Esophagus squamous epithelium (tissue), 5 donors: ENCODE measurements around the gene UBXN11. TPM values are rescaled to one million over a fixed set of nuclear protein-coding genes. Genes with fewer than 3 reads are reported as not detected.

ENCODE experiments used
- DNase-seq: peaks from one replicate; lab custom pipeline; 2025; lab: John Stamatoyannopoulos, UW
- H3K27ac ChIP-seq, 4 donors: fragments of 200-600 bp; sonication (generic); one replicate each; pipeline ENCODE4 v1.5.1; 2016 to 2019; ENCODE audit warnings: mild to moderate bottlenecking in 1 of 4
- H3K27me3 ChIP-seq, 4 donors: fragments of 200-600 bp; sonication (generic); 1 replicate in 3 of 4; 2 replicates in 1 of 4; pipeline versions ENCODE4 v1.5.1 to v1.6.0; 2017 to 2021; ENCODE audit warnings: antibody characterized with exemption in 1 of 4
- H3K36me3 ChIP-seq, 3 donors: fragments of 200-600 bp; sonication (generic); one replicate each; pipeline ENCODE4 v1.5.1; 2016 to 2019
- H3K4me1 ChIP-seq, 3 donors: fragments of 200-600 bp; sonication (generic); one replicate each; pipeline ENCODE4 v1.5.1; 2017 to 2019
- H3K4me3 ChIP-seq, 4 donors: fragments of 200-600 bp; sonication (generic); 1 replicate in 3 of 4; 2 replicates in 1 of 4; pipeline ENCODE4 v1.5.1; 2016 to 2019; ENCODE audit warnings: mild to moderate bottlenecking in 2 of 4, moderate library complexity in 1 of 4
- H3K9me3 ChIP-seq, 3 donors: fragments of 200-600 bp; sonication (generic); one replicate each; pipeline ENCODE4 v1.5.1; 2016 to 2019
- POLR2A ChIP-seq, 4 donors: fragments of 450-650 bp; IDR thresholded peaks; one replicate each; pipeline ENCODE4 v1.6.1; 2017; ENCODE audit warnings: antibody characterized with exemption in 4 of 4, mild to moderate bottlenecking in 4 of 4, moderate library complexity in 3 of 4
- WGBS, 2 donors: methylation state at CpG; one replicate each; pipeline ENCODE4 v1.1.5; 2018; 5-methylcytosine and 5-hydroxymethylcytosine counted together
- intact Hi-C: fragments of 100-400 bp; cut with DNase I; formaldehyde crosslinking; loops from one replicate; pipeline ENCODE4 v1.15.0; 2022
- total RNA-seq, 4 donors: library from RNA; depleted of rRNA; stranded (reverse); fragments of >200 nt; gene quantifications; one replicate each; pipeline ENCODE4 v1.1.0, GENCODE V29; 2016
- TF ChIP-seq, protein P1 (sequence below), 6 experiments: fragments of 450-650 bp in 4 of 6; fragments of 200-600 bp in 2 of 6; sonication (generic) in 2 of 6; IDR thresholded peaks; one replicate each; pipeline ENCODE4 v1.5.1; 2016 to 2019; ENCODE audit warnings: antibody characterized with exemption in 6 of 6, mild to moderate bottlenecking in 4 of 6, moderate library complexity in 4 of 6
- donor health status: DM: yes; HTN: yes; CAD: no.

UBXN11 gene
- 1 to 10 TPM; 3.2 to 9.2 (median 3.7) TPM for total RNA-seq

DNA sequence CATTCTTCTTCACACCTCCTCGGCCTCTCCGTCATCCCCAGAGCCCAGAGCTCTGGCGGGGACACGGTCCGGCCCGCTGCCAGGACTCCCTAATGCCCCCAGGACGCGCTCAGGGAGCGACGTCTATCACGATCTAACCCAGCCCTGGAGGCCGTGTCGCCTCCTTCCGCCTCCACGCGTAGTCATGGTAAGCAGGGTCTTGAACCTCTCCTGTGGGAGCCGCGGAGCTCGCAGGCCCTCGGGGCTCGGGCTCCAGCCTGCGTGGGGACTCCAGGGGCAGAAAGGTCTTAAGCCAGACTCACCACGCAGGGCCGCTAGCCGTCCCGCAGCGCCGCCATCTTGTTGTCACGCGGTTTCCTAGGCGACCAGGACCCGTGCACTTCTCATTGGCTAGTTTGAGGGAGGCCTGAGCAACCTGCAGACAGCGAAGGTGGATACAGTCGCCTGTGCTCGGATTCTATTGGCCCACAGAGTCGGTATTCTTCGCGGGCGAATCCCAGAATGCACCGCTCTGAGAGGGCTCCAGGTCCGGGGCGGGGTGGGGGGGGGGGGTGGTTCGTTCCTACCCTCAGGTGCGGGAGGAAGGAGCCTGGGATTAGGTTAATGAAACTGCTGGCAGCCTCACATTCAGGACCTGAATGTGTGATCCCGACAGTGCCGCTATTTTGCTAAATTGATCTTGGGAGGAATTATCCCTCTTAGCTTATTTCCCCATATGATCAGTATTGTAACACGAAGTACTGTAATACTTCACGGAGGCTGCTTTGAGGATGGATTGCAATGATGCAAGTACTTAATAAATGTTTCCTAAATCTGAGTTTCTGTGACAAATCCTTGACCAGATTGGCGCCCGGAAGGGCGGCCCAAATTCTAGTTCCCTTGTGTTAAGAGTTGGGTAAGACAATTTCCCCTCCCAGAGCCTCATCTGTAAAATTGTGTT lies at the start of gene UBXN11:
TSS of gene UBXN11 (minus strand) at position 347 of the 940 bp plus-strand sequence. CDS start 3,753 bp downstream, outside the sequence.
- peaks cover 6 to 23% (median 8%) of the 10 kb centered on the region in 3 donors for H3K4me1 ChIP-seq
- H3K9me3 ChIP-seq, result no peaks in the 10 kb centered on the region
- intact Hi-C loops, result no loop called here
- TF ChIP-seq, protein P1, sequence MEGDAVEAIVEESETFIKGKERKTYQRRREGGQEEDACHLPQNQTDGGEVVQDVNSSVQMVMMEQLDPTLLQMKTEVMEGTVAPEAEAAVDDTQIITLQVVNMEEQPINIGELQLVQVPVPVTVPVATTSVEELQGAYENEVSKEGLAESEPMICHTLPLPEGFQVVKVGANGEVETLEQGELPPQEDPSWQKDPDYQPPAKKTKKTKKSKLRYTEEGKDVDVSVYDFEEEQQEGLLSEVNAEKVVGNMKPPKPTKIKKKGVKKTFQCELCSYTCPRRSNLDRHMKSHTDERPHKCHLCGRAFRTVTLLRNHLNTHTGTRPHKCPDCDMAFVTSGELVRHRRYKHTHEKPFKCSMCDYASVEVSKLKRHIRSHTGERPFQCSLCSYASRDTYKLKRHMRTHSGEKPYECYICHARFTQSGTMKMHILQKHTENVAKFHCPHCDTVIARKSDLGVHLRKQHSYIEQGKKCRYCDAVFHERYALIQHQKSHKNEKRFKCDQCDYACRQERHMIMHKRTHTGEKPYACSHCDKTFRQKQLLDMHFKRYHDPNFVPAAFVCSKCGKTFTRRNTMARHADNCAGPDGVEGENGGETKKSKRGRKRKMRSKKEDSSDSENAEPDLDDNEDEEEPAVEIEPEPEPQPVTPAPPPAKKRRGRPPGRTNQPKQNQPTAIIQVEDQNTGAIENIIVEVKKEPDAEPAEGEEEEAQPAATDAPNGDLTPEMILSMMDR (IDR thresholded peaks at IDR 0.05), result no peak
- no peak for TF ChIP-seq POLR2A (IDR thresholded peaks at IDR 0.05)
- no peaks in the 10 kb centered on the region for H3K27me3 ChIP-seq
- no peaks in the 10 kb centered on the region for H3K36me3 ChIP-seq
- WGBS, 2 donors, result 3 to 7% methylated on average over 10 to 17 of the region's 51 CpGs
- H3K4me3 ChIP-seq, result peak within 1 kb of the TSS; percentile 57 to 95 (median 80)
- DNase-seq, result peak; percentile 73
- peak within 1 kb of the TSS; percentile 24 to 86 (median 61) for H3K27ac ChIP-seq

DNA sequence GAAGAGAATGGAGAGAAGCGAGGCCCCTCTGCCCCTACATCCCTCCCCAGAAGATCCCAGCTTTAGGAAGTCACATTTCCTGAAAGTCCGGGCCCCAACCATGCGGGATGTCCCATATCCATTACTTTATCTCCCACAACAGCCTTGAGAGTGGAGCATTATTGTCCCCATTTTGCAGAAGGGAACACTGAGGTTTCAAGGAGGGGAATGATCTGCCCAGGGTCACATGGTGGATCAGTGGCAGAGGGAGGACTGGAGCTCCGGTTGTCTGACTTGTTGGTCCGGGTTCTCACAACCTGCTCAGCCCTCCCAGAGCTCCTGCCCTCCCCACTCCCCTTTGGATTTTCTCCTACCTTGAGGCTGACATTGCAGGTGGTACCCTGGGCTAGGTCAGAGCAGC lies 49.7 kb upstream of the UBXN11 start:
- Histone ChIP-seq H3K4me3 (peak overlapping the region in 1 of 4 donors; percentile 8), H3K4me1 (peaks cover 36 to 100% (median 44%) of the 10 kb centered on the region in 3 donors), H3K9me3 (no peaks in the 10 kb centered on the region), H3K27ac (peak overlapping the region; percentile 85 to 95 (median 92)), H3K27me3 (peaks cover 0 to 49% (median 8%) of the 10 kb centered on the region in 4 donors), H3K36me3 (no peaks in the 10 kb centered on the region)
- DNase-seq, result no peak
- intact Hi-C loops, result no loop called here
- no peak for TF ChIP-seq POLR2A (IDR thresholded peaks at IDR 0.05)
- TF ChIP-seq, protein P1 (IDR thresholded peaks at IDR 0.05), result no peak
- 68 to 73% methylated on average over 3 to 5 of the region's 5 CpGs for WGBS, 2 donors

DNA sequence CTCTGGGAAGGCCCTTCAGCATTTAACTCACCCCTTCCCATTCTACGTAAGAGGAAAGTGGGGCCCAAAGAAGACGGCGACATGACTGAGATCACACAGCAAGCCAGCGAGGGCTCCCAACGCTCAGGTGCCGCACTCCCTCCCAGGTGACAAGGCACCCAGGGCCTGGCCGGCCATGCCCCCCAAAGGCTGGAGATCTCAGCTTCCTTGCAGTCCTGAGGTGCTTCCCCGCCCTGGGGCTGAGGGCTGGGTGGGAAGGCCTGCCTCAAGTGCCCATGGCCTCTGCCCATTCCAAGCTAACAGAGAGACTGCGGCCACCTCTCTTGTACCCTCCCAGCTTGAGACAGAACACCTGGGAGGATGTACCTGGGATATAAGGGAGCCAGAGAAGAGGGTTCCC lies 48.5 kb upstream of the UBXN11 start:
- Histone ChIP-seq H3K9me3 (no peaks in the 10 kb centered on the region), H3K4me3 (no peak overlapping the region), H3K36me3 (no peaks in the 10 kb centered on the region), H3K27ac (peak overlapping the region; percentile 85 to 95 (median 92)), H3K27me3 (peaks cover 0 to 38% (median 2%) of the 10 kb centered on the region in 4 donors), H3K4me1 (peaks cover 33 to 100% (median 39%) of the 10 kb centered on the region in 3 donors)
- no peak for DNase-seq
- TF ChIP-seq POLR2A (IDR thresholded peaks at IDR 0.05), result no peak
- TF ChIP-seq, protein P1 (IDR thresholded peaks at IDR 0.05), result no peak
- intact Hi-C loops, result no loop called here
- WGBS, 2 donors, result 92 to 93% methylated on average over 4 to 7 of the region's 9 CpGs

- TF ChIP-seq POLR2A (IDR thresholded peaks at IDR 0.05), result peak in 2 of 4 donors; percentile 18 to 55
- TF ChIP-seq, protein P1 (IDR thresholded peaks at IDR 0.05), result no peak
- 80% methylated on average over 1 of the region's 21 CpGs; no CpG with 5 or more reads in 1 of the 2 donors for WGBS, 2 donors
- Histone ChIP-seq H3K36me3 (no peaks in the 10 kb centered on the region), H3K4me3 (peak within 1 kb of the TSS; percentile 43 to 59 (median 48)), H3K9me3 (no peaks in the 10 kb centered on the region), H3K27ac (peak within 1 kb of the TSS; percentile 85 to 95 (median 92)), H3K4me1 (peaks cover 30 to 97% (median 35%) of the 10 kb centered on the region in 3 donors), H3K27me3 (peaks cover 0 to 35% (median 0%) of the 10 kb centered on the region in 4 donors)
- DNase-seq, result no peak
- intact Hi-C loops, result no loop called here
Observed at GRCh38 chr1:26353976-26354820, 47.8 kb upstream of the UBXN11 start, which contains the start of gene CRYBG2. TSS of gene CRYBG2 (minus strand) at chr1:26354130. CDS start at chr1:26346657, 7,473 bp downstream.
